GM18907 (cell line): ENCODE measurements around the gene GPR25.

Source experiments
- ATAC-seq: cut with Tn5 transposase; IDR thresholded peaks from one replicate; pipeline ENCODE4 v1.9.1; 2021; ENCODE audit warnings: mild to moderate bottlenecking, moderate library complexity; ENCODE audit not compliant: unreplicated experiment

The GPR25 gene, protein sequence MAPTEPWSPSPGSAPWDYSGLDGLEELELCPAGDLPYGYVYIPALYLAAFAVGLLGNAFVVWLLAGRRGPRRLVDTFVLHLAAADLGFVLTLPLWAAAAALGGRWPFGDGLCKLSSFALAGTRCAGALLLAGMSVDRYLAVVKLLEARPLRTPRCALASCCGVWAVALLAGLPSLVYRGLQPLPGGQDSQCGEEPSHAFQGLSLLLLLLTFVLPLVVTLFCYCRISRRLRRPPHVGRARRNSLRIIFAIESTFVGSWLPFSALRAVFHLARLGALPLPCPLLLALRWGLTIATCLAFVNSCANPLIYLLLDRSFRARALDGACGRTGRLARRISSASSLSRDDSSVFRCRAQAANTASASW

GRCh38 chr1:200872446-200873115, at the start of gene GPR25:
Gene GPR25 (plus strand): TSS chr1:200872981. CDS start chr1:200873038, 57 bp downstream.
- ATAC-seq: no peak

- no peak for ATAC-seq
These were observed 41.7 kb upstream of the GPR25 start for GRCh38 chr1:200831091-200831490.

GRCh38 chr1:200834383-200834782, 38.4 kb upstream of the GPR25 start:
- ATAC-seq: no peak

DNA sequence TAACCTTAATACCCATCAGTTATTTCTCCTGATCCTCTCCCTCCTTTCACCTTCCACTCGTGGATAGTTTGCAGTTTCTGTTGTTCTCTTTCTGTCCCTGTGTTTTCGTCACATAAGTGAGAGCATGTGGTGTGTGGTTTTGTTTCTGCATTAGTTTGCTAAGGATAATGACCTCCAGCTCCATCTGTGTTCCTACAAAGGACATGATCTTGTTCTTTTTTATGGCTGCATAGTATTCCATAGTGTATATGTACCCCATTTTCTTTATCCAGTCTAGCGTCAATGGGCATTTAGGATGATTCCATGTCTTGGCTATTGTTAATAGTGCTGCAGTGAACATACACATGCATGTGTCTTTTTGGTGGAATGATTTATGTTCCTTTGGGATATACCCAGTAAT, 36.6 kb upstream of the GPR25 start:
- ATAC-seq: no peak

DNA sequence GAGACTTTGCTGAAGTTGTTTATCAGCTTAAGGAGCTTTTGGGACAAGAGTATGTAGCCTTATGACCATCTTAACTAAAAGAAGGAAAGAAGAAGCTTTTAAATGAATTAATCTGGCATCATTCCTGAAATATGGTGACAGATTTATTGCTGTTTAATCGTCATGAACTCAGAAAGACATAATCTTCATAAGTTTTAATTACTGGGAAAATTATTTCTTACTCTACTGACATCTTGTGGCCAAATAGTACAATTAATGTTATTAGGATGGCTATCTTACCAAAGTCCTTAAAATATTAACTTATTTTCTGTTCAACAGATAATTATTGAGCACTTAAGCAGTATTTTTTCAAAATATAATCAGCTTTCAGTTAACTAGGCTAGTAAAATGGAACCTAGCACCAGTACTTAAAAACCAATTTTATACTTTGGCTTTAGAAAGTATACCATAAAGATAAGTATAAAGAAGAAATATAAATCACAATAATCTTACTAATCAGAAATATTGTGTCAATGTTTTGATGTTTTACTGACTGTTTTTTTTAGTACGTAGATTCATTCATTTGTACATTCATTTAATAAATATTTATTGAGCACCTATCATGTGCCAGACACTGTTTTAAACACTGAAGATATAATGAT, 34.7 kb upstream of the GPR25 start:
- ATAC-seq: no peak

DNA sequence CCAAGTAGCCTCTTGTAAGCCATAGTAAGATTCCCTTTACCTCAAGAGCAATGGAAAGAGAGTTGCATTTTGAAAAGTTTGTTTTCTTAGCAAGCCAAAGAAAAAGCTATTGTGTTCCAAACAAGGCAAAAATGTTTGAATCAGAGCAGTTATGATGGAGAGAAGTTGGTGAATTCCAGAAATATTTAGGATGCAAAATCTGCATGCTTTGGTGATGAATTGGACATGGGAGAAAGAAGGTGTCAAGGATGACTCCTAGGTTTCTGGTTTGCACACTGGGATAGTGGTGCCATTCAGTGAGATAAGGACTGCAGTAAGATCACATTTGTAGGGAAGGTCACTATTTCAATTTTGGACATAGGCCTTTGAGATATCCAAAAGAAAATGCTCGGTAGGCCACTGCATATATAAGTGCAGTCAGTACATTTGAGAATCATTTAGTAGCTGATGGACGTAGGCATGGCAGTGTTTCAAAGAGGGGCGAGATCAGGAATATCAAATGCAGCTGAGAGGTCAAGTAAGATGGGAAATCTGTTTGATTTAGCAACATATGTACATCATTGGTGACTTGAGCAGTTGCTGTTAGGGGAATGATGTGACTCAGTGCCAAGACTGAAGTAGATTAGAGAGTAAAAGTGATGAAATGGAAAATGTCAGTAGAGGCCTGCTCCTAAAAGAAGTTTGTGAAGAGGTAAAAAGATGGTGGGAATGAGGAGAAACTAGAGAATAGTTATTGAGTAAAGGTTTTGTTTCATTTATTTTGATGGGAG, 33.9 kb upstream of the GPR25 start:
- no peak for ATAC-seq

GRCh38 chr1:200845360-200845759, 27.4 kb upstream of the GPR25 start:
- no peak for ATAC-seq

- no peak for ATAC-seq
These were observed 26.4 kb upstream of the GPR25 start for GRCh38 chr1:200846398-200846797.

DNA sequence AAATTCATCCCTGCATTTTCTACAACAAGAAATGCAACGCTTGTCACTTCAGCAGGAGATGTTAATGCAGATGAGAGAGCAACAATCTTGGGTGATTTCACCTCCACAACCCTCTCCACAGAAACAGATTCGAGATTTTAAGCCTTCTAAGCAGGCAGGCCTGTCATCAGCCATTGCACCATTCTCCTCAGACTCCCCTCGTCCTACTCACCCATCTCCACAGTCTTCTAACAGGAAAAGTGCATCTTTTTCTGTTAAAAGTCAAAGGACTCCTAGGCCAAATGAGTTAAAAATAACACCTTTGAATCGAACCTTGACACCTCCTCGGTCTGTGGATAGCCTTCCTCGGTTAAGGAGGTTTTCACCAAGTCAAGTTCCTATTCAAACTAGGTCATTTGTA, 23.4 kb upstream of the GPR25 start:
- no peak for ATAC-seq

GRCh38 chr1:200850554-200850953, 22.2 kb upstream of the GPR25 start:
- ATAC-seq: no peak

- no peak for ATAC-seq
These were observed 15.9 kb upstream of the GPR25 start for GRCh38 chr1:200856716-200857357.

DNA sequence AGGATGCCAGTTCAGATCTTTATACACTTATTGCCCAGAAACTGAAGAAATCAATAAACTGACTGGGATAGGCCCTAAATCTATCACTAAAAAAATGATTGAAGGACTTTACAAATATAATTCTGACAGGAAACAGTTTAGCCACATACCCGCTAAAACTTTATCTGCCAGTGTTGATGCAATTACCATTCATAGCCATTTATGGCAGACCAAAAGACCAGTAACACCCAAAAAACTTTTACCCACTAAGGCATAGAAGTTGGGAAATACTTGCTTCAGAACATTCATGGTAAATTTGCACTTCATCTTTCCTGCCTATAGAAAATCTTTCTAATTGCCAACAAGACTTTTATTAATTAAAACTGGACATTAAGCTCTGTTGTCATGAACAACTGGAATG, 15.0 kb upstream of the GPR25 start:
- no peak for ATAC-seq

DNA sequence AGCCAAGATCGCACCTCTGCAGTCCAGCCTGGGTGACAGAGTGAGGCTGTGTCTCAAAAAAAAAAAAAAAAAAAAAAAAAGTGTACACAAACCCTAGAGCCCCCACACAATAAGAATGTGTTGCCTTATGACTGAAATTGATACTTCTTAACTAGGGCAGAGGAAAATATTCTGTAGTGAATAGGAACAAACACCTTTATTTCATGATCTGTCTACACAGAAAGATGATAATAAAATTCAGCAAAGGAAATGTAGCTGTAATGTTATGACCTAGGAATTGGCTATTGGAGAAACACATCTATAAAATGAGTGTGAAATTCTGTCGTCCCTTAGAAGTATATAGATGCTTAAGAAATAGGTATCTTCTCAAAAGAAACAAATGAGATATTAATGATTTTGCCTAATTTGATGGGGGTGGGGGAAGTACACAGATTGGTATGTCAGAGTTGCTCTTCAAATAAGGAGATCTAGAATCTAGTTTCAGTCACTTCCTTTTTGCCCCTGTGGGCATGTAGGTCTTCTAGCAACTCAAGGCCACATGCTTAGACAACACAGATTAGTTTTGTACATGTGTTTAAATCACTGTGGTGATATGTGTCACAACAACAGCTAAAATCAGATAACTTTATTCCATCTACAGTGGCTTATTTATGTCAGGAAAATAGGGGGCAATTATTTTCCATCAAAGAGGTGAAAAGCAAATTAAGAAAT, 10.7 kb upstream of the GPR25 start:
- ATAC-seq: no peak

DNA sequence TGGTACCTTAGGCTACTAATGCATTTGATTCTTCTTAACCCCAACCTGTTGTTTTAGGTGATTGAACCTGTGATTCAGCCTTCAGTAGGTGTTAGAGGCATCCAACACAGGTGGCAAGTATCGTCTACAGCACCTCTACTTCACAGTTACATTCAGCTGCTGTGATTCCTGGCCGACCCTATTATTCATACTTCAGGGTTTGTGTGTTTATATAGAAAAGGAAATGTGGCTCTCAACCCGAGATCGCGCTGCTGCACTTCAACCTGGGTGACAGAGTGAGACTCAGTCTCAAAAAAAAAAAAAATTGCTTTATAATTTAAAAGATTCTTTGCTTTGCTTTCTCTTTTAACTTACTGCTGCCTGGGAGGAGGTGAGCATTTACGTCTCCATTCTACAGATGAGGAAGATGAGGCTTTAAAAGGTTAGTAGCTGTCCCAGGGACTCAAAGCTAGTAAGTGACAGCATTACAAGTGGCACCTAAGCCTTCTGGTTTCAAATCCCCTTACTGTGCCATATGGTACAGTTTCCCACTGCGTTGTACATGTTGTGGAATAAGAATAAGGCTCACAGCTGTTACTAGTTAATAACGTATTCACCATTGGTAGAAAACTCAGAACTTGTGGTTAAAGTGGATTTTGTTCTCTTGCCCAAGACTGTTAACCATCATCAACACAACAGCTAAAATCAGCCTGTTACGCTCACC, 9.9 kb upstream of the GPR25 start:
- ATAC-seq: peak; percentile 29

GRCh38 chr1:200866116-200866515, 6.7 kb upstream of the GPR25 start:
- no peak for ATAC-seq

DNA sequence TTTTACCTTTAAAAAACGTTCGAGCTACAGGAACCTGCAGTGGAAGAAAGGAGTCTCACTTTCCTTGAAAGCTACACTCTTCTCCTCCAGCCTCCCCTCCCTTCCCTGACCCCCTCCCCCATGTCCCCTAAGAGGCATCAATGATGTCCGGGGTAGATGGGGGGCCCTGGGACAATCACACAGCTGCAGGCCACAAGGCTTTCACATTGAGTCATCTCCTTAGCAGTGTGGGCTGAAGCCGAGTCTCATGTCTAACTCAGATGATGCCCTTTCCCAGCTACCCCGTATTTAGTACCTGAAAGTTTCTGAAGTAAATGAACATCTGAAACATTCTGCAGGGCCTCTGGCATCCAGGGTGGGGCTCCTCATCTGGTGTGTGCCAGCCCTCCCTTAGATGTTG, 6.3 kb upstream of the GPR25 start:
- ATAC-seq: peak; percentile 76

GRCh38 chr1:200867018-200867811, 5.6 kb upstream of the GPR25 start:
- peak; percentile 5 for ATAC-seq

DNA sequence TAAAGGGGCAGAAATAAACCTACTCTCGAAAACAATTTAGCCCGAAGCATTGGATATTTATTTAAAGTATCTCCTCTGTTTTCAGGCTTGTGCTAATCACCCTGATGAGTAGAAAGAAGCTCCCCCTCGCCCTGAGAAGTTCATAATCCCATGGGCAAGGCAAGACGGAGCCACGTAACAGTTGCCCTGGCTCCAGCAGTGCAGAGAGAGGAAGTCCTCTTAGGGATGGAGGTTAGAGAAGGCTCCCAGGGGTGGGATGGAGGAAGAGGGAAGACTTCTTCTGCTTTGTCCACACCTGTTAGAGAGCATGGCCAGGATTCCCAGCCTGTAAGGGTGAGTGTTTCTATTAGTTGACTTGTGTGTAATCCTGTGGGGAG, 3.4 kb upstream of the GPR25 start:
- no peak for ATAC-seq
